ENCODE data around the gene SYT13.

SYT13 gene

DNA sequence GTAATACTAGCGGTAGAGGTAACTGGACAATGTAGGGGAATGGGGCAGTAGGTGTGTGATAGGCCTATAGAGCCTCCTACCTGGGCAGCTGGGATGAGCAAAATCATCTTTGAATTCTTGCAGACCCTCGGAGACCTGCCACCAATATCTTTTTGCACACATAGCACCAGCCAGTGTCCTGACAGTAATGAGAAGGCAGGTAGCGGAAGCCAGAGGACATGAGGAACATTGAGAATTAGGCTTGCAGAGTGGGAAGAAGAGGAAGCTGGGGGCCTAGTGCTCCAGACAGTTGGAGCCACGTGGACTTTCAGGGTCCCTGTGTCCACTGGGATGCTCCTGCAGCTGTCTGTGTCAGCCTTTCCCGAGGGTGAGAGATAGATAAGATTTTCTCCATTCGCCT lies 17.2 kb upstream of the SYT13 start:
- no peak for DNase-seq (ENCODE audit: low spot score)
- in situ Hi-C loops (cut with MboI; ENCODE audit: low pct_unique_long_range_greater_than_20kb, low sequenced_read_pairs, unreplicated experiment), result loop anchor here (25.0 kb wide), 1 partner anchor 366 kb away; no protein-coding TSS in a partner anchor
- TF ChIP-seq CTCF (IDR thresholded peaks at IDR 0.05; ENCODE audit: extremely low read depth, insufficient read depth, missing control alignments), result no peak

GRCh38 chr11:45301537-45302246 lies 15.6 kb upstream of the SYT13 start:
- DNase-seq (ENCODE audit: low spot score), result no peak
- no peak for TF ChIP-seq CTCF (IDR thresholded peaks at IDR 0.05; ENCODE audit: extremely low read depth, insufficient read depth, missing control alignments)
- in situ Hi-C loops (cut with MboI; ENCODE audit: low pct_unique_long_range_greater_than_20kb, low sequenced_read_pairs, unreplicated experiment), result loop anchor here (25.0 kb wide), 1 partner anchor 364 kb away; no protein-coding TSS in a partner anchor

GRCh38 chr11:45300715-45301114 lies 14.6 kb upstream of the SYT13 start:
- no peak for DNase-seq (ENCODE audit: low spot score)
- no peak for TF ChIP-seq CTCF (IDR thresholded peaks at IDR 0.05; ENCODE audit: extremely low read depth, insufficient read depth, missing control alignments)
- in situ Hi-C loops (cut with MboI; ENCODE audit: low pct_unique_long_range_greater_than_20kb, low sequenced_read_pairs, unreplicated experiment), result loop anchor here (25.0 kb wide), 1 partner anchor 363 kb away; no protein-coding TSS in a partner anchor

DNA sequence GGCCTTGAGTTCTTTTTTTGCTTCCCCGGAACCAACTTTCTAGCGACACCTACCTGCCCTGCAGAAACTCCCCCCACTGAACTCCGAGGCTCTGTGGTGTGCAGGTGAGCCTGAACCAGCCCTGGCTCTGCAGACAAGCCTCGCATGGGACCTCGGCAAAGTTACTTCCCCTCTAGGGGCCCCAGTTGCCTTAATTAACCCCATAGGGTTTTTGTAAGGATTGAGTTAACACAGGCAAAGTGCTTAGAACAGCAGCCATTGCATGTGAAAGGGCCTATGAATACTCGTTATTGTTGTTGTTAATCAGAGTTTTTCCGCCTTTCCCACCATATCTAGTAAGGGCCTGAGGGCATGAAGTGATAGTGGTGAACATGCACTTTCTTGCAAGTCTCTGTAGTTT lies 12.6 kb upstream of the SYT13 start:
- in situ Hi-C loops (cut with MboI; ENCODE audit: low pct_unique_long_range_greater_than_20kb, low sequenced_read_pairs, unreplicated experiment), result loop anchor here (25.0 kb wide), 1 partner anchor 186 kb away; no protein-coding TSS in a partner anchor

DNA sequence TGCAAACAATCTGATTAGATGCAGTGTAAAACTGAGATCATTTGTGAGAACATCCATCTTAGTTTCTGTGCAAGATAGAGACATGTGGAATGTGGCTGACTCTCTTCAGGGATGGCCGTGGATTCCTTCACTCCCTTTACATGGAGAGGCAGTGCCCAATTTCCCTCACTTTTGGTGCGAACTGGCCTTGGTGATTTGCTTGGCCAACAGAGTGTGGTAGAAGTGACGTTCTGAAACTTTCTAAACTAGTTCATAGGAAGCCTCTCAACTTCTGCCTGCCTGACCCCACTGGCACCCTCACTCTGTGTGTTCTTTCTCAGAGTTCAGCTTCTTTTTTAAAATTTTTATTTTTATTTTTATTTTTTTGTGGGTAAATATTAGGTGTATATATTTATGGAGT lies 9.9 kb upstream of the SYT13 start:
- no peak for DNase-seq (ENCODE audit: low spot score)
- TF ChIP-seq CTCF (IDR thresholded peaks at IDR 0.05; ENCODE audit: extremely low read depth, insufficient read depth, missing control alignments), result no peak
- in situ Hi-C loops (cut with MboI; ENCODE audit: low pct_unique_long_range_greater_than_20kb, low sequenced_read_pairs, unreplicated experiment), result loop anchor here (25.0 kb wide), 1 partner anchor 184 kb away; no protein-coding TSS in a partner anchor

More for the DNA sequence above, 12.6 kb upstream of the SYT13 start:
- no peak for DNase-seq (ENCODE audit: low spot score)
- TF ChIP-seq CTCF (IDR thresholded peaks at IDR 0.05; ENCODE audit: extremely low read depth, insufficient read depth, missing control alignments), result no peak

DNA sequence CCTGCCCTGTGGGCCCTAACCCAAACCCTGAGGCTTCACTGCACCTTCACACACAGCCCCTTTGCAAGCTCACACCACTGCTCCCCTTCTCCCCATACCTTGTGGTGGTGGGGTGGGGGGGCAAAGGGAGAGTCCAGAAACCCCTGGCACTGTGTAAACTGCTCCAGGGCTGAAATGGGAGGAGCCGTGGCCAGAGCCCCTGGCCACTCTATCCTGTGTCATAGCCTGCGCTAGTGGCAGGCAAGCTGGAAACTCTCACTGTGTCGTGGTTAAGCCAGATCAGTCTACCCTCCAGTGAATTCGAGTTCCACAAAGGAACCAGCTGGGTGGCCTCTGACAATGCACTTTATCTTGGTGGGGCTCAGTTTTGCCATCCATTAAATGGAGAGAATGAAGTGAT lies 8.4 kb upstream of the SYT13 start:
- TF ChIP-seq CTCF (IDR thresholded peaks at IDR 0.05; ENCODE audit: extremely low read depth, insufficient read depth, missing control alignments), result no peak
- no peak for DNase-seq (ENCODE audit: low spot score)
- in situ Hi-C loops (cut with MboI; ENCODE audit: low pct_unique_long_range_greater_than_20kb, low sequenced_read_pairs, unreplicated experiment), result loop anchor here (25.0 kb wide), 1 partner anchor 182 kb away; no protein-coding TSS in a partner anchor
